GM21423 (cell line): ENCODE data around the gene SBNO2.

Source experiments
- ATAC-seq: cut with Tn5 transposase; IDR thresholded peaks from one replicate; pipeline ENCODE4 v1.9.1; 2021; ENCODE audit warnings: mild to moderate bottlenecking, moderate library complexity; ENCODE audit not compliant: unreplicated experiment

SBNO2 gene

DNA sequence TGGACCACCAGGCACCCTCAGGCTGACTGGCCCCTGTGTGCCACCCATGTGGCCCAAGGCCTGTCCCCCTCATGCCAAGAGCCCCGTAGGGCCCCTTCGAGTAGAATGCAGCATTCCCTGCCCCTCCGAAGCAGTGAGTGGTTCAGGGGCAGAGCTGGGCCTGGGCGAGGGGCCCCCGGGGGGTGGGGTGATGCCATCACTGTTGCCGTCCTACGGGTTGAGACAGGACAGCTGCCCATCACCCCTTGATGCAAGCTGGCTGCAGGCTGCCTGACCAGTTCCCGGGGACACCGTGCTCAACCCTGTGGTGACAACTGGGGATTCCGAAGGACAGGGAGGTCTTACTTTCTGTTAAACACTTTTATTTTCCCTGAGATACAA lies 4.7 kb downstream of the SBNO2 start:
- ATAC-seq = no peak

DNA sequence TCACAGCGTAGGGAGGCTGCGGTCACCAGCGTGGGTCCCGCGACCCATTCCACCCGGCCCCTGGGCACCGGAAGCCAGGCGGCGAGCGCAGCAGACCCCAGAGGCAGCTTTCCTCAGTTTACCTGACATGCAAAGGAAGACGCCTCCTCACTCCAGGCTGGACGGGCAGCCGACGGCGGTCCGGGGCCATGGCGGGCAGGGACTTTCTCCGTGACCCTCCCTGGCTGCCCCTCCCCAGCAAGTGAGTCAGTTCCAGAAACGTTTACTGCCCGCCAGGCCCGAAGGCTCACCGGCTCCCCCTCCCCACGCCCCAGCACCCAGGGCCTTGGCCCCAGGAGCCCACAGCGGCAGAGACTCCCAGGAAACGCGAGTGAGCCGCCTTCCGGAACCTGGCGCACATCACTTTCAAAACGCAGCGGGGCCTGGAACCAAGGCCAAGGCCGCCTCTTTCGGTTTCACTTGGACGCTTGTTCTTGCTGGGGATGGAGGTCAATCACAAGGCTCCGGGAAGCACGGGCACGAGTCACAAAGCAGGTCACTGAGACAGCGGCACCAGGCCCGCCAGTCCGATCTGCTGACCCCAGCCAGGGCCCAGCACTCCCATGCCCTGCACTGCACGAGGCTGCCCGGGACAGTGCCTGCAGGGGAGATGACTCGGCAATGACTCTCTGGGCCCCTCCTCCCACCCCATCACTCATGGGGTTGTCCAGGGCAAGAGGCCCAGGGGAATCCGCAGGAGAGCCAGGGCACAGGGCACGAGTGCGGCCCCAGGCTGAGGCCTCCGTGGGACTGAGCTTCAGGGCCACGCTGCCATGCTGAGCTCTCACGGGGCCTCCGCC lies 5.3 kb downstream of the SBNO2 start:
- no peak for ATAC-seq

DNA sequence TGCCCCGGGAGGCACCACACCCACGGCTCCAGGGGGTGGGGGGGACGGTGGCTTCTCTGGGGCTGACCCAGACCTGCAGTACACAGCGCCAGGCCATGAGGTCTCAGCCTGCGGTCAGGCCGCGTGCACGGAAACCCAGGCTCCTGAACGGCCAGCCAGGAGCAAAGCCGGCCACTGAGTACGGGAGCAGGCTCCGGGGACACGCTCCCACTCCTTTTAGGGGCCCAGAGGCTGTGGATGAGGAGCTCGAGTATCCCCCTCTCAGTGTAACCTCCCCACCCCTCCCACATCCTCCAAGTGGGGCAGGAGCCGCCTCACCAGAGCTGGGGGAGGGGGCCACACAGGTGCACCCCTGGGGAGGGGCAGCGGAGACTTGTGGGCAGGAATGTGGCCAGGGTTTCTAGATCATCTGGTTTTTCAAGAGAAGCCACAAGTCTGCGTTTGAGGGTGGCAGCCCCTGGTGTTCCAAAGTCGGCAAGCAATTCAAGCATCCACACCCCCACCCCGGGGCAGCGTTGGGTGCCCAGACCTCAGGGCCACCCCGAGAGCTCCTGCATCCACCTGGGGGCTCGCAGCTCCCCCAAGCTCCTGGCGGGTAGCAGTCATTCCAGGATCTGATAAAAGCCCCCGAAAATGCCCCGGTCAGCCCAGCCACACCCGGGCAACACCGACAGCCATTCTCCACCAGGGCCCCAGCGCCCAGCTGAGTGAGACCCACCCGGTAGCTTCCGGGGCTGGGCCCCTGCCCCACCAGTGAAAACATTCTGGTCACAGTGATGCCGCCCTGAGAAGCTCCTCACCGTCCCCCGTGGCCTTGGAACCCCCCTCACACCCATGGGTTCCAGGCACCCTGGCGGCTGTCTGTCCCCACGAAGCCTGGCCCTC lies 6.1 kb downstream of the SBNO2 start:
- no peak for ATAC-seq

DNA sequence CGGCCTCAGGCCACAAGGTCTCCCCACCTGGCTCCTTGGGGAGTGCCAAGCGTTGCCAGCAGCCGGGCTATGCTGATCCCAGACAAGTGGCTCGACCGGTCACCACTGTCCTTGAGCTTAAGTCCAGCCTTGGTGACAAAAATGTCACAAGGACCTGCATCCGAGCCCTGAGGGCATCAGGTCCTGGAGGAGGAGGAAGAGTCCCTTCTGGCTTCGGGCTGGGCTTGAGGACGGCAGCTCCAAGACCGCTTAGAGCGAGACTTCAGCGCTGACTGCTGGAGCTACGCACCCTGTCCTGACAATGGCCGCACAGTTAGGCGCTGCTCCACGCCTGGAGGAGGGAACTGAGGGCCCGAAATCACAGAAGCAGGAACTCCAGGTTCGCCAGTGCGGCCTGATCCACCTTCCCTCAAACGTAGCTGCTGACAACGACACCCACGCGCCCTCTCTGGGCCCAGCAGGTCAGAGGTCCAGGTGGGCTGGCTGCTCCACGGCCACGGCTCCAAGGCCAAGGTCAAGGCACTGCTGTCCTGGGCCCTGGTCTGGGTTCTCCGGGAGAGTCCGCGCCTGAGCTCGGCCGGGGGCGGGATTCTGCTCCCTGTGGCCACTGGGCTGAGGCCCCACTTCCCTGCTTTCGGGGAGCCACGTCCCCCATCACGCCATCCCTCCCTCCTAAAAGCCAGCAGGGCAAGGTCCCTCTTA lies 7.0 kb downstream of the SBNO2 start:
- no peak for ATAC-seq

DNA sequence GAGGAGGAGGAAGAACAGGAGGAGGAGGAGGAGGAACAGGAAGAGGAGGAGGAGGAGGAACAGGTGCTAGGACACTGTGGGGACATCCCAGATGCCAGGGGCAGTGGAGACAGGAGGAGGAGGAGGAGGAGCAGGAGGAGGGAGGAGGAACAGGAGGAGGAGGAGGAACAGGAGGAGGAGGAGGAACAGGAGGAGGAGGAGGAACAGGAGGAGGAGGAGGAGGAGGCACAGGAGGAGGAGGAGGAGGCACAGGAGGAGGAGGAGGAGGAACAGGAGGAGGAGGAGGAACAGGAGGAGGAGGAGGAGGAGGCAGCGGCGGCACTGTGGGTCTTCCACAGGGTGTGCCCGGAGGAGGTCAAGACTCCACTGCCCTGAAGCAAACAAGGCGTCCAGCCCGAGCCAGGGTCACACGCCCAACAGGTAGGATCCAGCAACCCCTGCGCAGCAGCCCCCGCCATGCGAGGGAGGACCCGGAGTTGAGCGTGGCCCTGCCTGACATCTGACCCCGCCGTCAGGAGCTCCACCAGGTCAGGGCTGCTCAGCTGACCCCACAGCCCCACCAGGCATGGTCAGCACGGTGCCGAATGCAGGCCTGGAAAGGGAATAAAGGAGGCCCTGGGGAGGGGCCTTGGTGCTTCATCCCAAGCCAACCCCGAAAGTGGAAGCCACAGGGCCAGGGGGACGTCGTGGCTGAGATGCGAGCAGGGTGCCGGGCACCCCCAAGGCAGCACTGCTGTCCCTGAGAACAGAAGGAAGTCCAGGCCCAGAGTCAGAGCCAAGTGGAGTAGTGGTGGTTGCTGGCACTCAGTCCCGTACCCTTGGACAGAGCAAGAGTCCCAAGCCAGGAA lies 9.2 kb downstream of the SBNO2 start:
- ATAC-seq = no peak

DNA sequence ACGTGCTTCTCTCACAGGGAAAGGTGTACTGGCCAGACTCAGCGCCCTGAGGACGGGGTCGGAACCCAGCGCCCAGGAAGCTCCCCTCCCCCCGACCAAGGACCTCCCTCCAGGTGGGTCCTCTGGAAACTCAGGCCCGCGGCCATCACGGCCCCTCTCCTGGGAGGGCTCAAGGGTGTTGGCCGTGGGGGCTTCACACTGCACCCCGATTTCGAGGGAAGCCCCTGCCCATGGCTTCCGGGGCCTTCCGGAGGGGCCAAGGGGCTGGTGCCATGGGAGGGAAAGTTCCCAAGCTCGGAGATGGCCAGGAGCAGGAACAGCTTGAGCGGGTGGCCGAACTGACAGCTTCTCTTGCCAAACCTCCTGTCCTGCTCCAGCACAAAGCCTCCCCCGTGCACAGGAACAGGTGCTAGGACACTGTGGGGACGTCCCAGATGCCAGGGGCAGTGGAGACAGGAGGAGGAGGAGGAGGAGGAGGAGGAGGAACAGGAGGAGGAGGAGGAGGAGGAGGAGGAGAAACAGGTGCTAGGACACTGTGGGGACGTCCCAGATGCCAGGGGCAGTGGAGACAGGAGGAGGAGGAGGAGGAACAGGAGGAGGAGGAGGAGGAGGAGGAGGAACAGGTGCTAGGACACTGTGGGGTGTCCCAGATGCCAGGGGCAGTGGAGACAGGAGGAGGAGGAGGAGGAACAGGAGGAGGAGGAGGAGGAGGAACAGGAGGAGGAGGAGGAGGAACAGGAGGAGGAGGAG lies 10.0 kb downstream of the SBNO2 start:
- no peak for ATAC-seq

DNA sequence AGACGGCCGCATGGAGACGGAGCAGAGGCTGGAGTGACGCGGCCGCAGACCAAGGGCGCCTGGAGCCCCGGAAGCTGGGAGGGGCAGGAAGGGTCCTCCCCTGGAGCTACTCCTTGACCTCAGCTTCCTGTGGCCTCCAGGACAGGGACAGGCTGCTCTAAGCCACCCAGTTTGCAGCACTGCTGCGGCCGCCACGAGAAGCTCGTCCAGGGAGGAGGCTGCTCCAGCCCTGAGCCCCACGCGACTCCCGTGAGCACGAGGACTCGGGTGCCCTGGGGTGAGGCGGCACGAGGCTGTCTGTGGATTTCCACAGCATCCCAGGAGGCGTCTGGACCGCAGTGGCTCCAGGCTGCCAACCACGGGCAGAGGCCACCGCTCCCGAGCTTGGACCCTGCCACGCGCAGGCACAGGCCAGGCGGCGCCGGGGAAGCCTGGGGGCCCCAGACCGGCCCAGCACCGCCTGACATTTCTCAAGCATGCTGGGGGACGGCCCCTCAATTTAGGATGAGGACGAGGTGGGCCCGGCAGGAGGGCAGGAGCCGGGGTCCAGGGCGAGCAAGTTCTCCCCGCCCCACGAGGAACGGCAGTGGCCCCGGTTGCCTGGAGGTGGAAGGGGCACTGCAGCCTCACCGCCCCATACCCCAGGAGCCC lies 10.7 kb downstream of the SBNO2 start:
- ATAC-seq = no peak

DNA sequence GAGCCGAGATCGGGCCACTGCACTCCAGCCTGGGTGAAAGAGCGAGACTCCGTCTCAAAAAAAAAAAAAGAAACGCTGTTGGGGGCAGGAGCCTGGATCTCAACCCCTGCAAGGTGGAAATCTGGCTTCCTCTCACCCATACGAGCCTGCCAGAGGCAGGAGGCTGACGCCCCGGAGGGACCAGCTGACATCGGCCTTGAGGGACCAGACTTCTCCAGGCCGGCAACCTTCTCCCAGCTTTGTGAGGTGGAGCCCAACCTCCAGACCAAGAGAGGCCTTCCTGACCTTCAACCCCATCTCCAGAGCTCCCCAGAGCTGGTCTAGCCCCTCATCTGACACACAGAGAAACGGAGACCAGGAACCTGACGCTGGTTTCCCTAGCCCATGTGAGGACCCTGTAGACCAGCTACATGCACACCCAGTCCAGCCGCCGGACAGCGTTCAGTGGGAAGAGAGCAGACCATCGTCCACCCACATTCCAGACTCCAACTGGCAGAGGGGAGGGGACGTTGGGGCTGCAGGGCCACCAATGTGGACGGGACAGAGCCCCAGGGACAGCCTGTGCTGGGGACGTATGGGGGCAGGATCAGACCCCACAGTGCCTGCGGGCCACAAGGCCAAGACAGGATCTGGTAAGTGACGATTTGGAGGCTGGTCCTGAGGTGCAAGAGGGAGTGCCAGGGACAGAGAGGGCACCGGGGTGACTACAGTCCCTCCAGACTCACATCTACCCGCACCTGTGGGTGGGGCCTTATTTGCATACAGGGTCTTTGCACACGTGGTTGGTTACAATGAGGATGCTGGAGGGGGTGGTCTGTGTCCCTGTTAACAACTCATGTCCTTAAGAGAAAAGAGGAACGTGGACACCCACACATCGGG lies 11.4 kb downstream of the SBNO2 start:
- ATAC-seq = no peak

DNA sequence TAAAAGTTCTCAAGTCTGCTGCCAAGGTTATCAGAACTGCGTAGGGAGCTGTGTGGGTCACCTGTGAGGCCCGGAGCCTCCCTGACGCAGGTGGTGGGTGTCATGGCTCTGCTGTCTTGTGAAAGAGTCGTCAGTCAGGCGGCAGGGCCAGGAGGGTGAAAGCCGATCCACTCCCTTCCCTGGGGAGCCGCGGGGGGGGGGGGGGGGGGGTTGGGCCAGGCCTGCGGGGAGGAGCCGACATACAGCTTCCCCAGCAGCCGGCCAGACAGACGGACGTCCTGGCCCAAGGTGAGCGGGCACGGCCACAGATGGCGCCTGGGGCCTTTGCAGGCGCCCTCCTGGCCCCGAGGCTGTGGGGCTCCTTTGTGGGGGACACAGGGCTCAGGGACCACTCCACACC lies 12.4 kb downstream of the SBNO2 start:
- ATAC-seq = no peak

DNA sequence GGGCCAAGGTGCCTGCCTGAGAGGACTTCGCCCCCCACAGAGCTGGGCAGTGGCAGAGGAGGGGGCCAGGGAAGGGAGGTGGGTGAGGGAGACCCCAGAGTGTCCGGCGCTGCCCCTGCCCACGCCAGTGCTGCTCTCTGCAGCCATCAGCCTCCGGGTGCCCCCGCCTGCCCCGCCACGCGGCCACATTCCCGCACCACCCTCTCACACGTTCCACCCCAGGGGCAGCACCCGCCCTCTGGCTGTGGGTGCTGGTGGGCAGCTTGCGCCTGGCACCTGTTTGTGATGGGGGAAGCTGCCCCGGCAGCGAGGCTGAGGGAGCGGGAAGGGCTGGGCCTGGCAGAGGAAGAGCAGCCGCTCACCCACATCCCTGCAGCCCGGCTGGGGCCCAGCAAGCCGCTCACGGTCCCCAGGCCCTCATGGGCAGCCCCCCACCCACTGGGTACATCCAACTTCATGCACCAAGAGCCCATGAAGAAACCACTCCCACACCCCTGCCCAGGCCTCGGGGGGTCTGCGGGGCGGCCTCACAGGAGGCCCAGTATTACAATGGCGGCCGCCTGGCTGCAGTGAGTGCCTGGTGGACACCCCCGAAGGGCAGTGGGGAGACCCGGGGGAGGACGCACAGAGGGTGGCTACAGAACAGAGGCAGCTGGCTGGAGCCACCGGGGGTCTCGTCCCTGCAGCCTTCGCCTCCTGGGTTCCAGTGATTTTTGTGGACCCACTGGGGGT lies 14.0 kb downstream of the SBNO2 start:
- ATAC-seq = no peak

DNA sequence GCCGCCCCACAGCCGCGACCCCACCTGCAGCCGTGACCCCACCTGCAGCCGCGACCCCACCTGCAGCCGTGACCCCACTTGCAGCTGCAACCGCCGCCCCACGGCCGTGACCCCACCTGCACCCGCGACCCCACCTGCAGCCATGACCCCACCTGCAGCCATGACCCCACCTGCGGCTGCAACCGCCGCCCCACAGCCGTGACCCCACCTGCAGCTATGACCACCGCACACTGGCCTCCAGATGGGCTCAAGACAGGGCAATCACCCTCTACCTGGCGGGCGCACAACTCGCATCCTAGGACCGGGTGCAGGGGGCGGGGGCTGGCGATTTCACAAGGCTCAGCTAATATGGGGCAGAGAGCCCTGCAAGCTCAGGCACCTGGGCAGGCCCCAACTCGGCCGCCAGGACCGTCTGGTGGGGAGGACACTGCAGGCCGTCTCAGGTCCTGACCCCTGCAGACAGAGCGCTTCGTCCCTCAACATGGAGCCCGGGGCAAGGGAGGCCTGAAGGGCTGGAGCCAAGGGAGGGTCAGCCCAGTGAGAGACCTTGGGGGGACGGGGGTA lies 15.1 kb downstream of the SBNO2 start:
- no peak for ATAC-seq

DNA sequence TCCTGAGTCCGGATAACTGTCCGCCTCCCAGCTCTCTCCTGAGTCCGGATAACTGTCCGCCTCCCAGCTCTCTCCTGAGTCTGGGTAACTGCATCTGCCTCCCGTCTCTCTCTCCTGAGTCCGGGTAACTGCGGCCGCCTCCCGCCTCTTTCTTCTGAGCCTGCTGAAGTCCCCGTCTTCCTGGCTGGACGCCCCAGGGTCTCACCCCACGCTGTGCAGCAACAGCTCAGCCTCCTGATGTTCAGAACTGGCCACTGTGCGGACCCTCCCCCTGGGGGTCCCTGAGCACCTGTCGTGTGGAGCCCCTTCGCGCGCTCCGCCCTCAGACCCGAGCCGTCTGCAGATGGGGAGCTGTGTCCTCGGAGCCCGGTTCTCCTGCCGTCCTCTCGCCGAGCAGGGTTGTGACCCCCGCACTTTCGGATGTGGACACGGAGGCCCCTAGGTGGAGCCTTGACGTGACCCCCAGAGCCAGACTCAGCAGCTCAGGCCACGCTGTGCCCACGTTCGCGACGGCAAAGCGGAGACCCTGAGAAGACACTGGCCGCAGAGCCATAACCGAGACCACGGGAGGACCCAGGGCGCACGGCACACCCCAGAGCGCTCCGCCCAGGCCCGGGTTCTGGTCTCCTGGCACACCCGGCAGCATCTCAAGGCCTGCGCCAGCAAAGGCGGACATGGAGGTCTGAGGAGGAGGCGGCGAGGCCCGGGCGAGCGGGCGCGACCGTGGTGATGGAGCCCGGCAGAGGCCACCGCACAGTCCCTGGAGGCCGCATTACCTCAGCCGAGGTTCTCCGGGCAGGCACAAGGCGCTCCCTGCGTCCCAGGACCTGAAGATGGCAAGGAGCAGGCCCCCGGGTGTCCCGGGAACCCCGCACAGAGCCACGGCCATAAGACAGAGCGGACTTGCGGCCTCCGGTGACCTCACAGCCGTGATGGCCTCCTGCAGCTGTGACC lies 15.9 kb downstream of the SBNO2 start:
- ATAC-seq = no peak

DNA sequence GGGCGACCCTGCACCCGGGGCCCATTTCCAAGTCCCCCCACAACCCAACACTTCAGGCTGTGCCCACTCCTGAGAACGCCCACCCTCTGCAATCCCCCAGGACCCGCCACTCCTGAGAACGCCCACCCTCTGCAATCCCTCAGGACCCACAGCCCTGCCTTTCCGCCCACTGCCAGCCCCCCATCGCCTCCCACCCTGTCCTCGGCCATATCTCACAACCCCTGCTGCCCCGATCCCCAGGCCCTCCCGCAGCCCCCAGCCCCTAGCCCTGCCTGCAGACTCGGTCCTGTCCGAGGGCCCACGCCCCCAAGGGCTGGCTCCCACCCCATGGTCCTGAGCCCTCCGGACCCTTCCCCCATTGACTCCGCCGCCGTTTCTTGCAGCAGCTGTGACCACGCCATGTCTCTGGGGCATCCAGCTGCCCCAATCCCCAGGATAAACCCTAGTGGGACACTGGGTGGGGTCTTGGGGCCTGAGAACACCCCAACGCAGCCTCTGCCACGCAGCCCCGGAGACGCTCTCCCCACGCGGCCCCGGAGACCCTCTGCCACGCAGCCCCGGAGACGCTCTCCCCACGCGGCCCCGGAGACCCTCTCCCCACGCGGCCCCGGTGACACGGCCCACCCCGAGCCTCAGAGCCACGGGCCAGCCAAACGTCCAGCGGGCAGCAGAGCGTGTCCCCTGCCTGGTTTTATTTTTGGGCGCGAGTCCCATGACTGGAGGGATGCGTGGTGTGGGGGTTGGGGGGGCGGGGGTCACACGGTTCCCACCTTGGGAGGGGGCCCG lies 17.0 kb downstream of the SBNO2 start:
- ATAC-seq = no peak

DNA sequence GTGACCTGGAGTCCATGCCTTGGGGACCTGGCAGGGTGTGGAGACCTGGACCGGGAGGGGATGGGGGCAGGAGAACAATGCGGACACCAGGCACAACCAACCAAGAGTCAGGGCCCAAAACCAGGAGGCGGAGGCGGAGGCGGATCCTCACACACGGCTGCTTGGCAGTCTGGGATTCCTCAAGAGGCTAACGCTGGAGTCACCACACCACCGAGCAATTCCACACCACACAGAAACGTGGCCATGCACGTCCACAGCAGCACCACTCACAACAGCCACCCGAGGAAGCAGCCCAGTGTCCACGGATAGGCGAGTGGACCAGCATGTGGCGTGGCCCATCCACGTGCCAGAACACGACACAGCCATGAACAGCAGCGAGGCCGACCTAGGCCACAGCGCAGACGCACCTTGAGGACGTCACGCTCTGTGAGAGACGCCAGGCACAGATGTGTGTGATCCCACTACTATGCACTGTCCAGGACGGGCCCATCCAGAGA lies 17.7 kb downstream of the SBNO2 start:
- no peak for ATAC-seq
